Psoas muscle (tissue), 8 donors: ENCODE data around the gene RBBP8NL. TPM values are rescaled to one million over a fixed set of nuclear protein-coding genes. Genes with fewer than 3 reads are reported as not detected.

Experiments
- ATAC-seq, 4 donors: fragments of 200-7000 bp; cut with Tn5 transposase; one replicate each; pipeline ENCODE4 v1.9.1; 2020; ENCODE audit warnings: moderate library complexity in 3 of 4, mild to moderate bottlenecking in 2 of 4
- DNase-seq, 2 donors: peaks; one replicate each; pipeline ENCODE4 v3.0.0-alpha.2; 2020
- H3K27ac ChIP-seq: fragments of 200-600 bp; one replicate; pipeline ENCODE4 v1.8.0; 2022
- H3K27me3 ChIP-seq, 3 donors: fragments of 200-600 bp in 1 of 3; one replicate each; pipeline versions ENCODE4 v1.6.1 to v1.8.0; 2013 to 2022; ENCODE audit warnings: low read length in 2 of 3, mild to moderate bottlenecking in 2 of 3, moderate library complexity in 1 of 3; ENCODE audit not compliant: insufficient read depth in 3 of 3
- H3K36me3 ChIP-seq, 2 donors: fragments of 200-600 bp in 1 of 2; one replicate each; pipeline versions ENCODE4 v1.6.1 to v1.8.0; 2013 to 2022; ENCODE audit warnings: low read depth in 1 of 2, mild to moderate bottlenecking in 1 of 2, moderate library complexity in 1 of 2; ENCODE audit not compliant: insufficient read depth in 1 of 2
- H3K4me1 ChIP-seq: fragments of 200-600 bp; one replicate; pipeline ENCODE4 v1.8.0; 2022
- H3K4me3 ChIP-seq: fragments of 200-600 bp; one replicate; pipeline ENCODE4 v1.8.0; 2022; ENCODE audit warnings: mild to moderate bottlenecking
- H3K9me3 ChIP-seq: fragments of 200-600 bp; one replicate; pipeline ENCODE4 v1.8.0; 2022
- WGBS, 3 donors: extraction: QIAGEN DNeasy Blood & Tissue Kit; methylation state at CpG; one replicate each; pipeline versions ENCODE4 v1.1.6 to v1.1.7; 2013; 5-methylcytosine and 5-hydroxymethylcytosine counted together
- intact Hi-C, 2 donors: fragments of 100-400 bp; cut with DNase I; formaldehyde crosslinking; loops; one replicate each; pipeline versions ENCODE4 v1.11.0 to v1.14.2; 2022
- polyA plus RNA-seq, 3 donors: library from polyadenylated mRNA; stranded (reverse); fragments of 200-250 nt; gene quantifications; one replicate each; pipeline ENCODE4 v1.2.3, GENCODE V29; 2013
- total RNA-seq, 4 donors: library from RNA; stranded (reverse); fragmentation: NEBNext Ultra II Directional in 2 of 4; extraction: Animal tissue kit (Norgen Biotek cat#: 25700) in 2 of 4; gene quantifications; one replicate each; pipeline versions ENCODE4 v1.2.1 to v1.2.4, GENCODE V29; 2021 to 2023
- TF ChIP-seq, protein P1 (sequence below): fragments of 200-600 bp; IDR thresholded peaks from one replicate; pipeline ENCODE4 v1.8.0; 2022; ENCODE audit warnings: antibody characterized with exemption
- donor health status: healthy with polysubstance abuse.
- donor health status: DM: no; HTN: no; CAD: no; lungs with moderate emphysema.
- donor health status: Bipolar disorder and iron deficiency.
- donor health status: healthy.
- donor health status: DM: yes; HTN: yes; CAD: no.
- donor health status: DM: no; HTN: no; CAD: no.
- donor health status: DM: no; HTN: no; CAD: no.
- donor health status: DM: yes; HTN: yes; CAD: no.

RBBP8NL gene
- total and polyA plus RNA-seq, 7 donors = 0.03 to 0.08 TPM; not detected in 5

DNA sequence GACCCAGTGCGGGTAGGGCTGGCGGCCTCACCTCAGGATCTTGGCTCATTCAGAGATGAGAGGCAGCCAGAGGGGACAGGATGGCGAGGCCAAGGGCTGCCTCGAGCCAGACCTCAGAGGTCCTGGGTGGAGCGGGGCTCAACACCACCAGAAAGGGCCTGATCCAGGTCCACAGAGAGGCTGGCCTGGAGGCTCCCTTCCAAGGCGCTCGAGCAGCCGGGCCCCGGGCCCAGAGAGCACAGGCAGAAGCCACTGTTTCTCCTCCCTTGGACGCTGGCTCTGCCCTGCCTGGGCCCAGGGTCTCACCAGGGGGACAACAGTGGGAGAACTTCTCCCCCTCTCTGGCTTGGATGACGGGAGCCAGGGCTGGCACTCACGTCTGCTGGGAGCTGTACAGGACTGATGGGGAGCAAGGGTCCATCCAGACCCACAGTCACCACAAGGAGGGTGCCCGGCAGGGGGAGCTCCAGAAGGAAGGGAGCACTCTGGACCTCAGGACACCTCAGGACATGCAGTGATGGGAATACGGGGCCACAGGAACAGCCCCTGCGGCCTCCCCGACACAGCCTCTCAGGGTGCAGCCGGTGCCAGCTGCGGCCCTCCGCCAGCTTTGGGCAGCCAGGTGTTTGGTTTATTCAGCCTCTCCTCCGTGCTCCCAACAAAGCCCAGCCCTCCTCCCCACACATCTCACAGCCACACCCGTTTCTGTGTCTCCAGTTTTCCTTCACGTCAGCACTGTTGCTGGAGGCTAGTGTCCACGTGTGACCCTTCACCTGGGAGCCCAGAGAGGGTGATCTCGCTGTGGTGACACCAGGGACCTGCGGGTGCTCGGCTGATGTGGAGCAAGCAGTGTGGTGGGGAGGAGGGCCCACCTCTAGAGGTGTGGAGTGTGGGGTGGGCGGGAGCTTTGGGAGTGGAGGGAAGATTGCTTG, 31.8 kb downstream of the RBBP8NL start:
- no peak overlapping the region for H3K27ac ChIP-seq
- intact Hi-C loops = no loop called here
- ATAC-seq (no peak), DNase-seq (no peak)
- no peak overlapping the region for H3K4me3 ChIP-seq
- no peaks in the 10 kb centered on the region for H3K4me1 ChIP-seq
- WGBS, 3 donors = 86 to 90% (median 90%) methylated on average over 23 to 27 of the region's 27 CpGs
- TF ChIP-seq, protein P1, sequence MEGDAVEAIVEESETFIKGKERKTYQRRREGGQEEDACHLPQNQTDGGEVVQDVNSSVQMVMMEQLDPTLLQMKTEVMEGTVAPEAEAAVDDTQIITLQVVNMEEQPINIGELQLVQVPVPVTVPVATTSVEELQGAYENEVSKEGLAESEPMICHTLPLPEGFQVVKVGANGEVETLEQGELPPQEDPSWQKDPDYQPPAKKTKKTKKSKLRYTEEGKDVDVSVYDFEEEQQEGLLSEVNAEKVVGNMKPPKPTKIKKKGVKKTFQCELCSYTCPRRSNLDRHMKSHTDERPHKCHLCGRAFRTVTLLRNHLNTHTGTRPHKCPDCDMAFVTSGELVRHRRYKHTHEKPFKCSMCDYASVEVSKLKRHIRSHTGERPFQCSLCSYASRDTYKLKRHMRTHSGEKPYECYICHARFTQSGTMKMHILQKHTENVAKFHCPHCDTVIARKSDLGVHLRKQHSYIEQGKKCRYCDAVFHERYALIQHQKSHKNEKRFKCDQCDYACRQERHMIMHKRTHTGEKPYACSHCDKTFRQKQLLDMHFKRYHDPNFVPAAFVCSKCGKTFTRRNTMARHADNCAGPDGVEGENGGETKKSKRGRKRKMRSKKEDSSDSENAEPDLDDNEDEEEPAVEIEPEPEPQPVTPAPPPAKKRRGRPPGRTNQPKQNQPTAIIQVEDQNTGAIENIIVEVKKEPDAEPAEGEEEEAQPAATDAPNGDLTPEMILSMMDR = no peak
- no peaks in the 10 kb centered on the region for H3K9me3 ChIP-seq
- no peaks in the 10 kb centered on the region for H3K27me3 ChIP-seq
- H3K36me3 ChIP-seq = peaks cover 0 to 40% of the 10 kb centered on the region in 2 donors

DNA sequence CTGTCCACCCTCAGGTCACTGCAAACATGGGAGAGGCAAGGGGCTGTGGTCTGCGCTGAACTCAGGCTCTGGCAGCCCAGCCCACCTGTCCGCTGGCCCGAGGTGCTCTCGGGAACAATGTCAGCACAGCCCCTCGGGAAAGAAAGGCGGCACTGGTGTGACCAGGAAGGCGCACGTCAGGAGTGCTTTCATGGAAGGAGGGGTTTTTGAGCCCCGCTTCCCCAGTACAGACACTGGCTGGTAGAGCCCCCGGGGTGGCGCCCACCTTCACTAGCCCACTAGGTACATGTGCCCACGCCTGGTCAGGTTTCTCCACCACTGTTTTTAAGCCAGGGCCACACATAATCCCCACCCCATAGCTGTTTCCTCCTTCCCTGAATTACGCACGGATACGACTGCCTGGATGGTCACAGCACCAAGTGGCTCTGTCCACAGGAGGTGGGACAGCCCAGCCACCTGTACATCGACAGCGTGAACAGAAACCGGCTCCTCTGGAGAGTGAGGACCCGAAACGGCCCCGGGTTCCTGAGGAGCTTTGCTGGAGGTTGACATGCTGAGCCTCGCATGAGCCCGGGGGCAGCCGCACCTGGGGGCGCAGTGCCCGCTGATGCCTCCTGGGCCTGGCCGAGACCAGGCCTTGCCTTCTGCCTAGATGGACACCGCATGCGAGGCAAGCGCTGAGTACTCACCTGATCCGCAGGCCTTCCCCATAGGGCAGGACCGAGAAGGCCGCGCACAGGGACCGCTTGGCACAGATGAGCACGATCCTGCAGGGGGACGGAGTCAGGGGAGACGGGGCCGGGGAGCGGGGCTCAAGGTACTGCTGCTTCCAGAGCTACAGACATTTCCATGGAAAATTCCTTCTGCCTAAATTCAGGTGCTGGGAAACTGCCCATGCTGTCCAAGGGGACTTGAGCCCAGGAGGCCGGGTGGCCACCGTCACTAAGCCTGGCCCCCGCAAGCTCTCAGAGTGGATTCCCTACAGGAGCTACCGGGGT, 32.8 kb downstream of the RBBP8NL start:
- no peak overlapping the region for H3K4me3 ChIP-seq
- no peak for DNase-seq
- intact Hi-C loops = no loop called here
- H3K27me3 ChIP-seq = no peaks in the 10 kb centered on the region
- no peak overlapping the region for H3K27ac ChIP-seq
- H3K36me3 ChIP-seq = peaks cover 0 to 50% of the 10 kb centered on the region in 2 donors
- no peaks in the 10 kb centered on the region for H3K4me1 ChIP-seq
- ATAC-seq = no peak
- 92 to 95% (median 93%) methylated on average over 44 of the region's 44 CpGs for WGBS, 3 donors
- TF ChIP-seq, protein P1 = no peak
- H3K9me3 ChIP-seq = no peaks in the 10 kb centered on the region

DNA sequence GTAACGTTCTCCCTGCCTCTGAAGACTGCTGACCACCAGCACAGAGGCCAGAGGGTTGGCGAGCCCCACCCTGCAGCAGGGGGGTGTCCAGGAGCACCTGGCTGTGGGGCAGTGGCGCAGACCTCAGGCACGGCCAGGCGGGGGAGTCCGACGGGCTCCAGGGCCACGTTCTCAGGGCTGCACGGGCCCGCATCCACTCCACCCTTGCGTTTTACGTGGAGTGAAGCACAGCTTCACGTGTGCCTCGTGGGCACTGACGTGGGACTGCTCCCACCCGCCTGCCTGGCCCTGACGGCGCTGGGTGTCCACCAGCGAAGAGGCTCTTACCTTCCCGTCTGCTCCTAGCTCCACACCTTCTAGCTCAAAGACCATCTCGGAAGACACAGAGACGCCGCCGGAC, 33.5 kb downstream of the RBBP8NL start:
- peaks cover 0 to 57% of the 10 kb centered on the region in 2 donors for H3K36me3 ChIP-seq

DNA sequence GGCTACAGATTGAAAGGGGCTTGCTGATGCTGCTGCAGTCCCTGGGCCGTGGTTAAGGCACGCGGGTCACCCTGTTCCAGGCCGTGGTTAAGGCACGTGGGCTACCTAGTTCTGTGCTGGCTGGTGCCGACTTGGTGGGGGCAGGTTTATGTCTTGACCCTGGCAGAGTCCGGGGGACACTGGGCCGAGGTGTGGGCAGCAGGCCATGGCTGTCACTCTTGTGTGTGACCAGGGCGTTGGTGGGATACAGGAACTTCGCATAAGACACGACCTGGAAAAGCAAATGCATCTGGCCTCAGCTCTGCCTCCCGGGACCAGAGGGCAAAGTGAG, 34.0 kb downstream of the RBBP8NL start:
- no peak for DNase-seq
- no peaks in the 10 kb centered on the region for H3K9me3 ChIP-seq
- 83 to 88% (median 84%) methylated on average over 12 of the region's 12 CpGs for WGBS, 3 donors
- TF ChIP-seq, protein P1 = no peak
- H3K27ac ChIP-seq = no peak overlapping the region
- no peak overlapping the region for H3K4me3 ChIP-seq
- peaks cover 0 to 62% of the 10 kb centered on the region in 2 donors for H3K36me3 ChIP-seq
- peaks cover under 1% of the 10 kb centered on the region for H3K4me1 ChIP-seq
- intact Hi-C loops = no loop called here
- H3K27me3 ChIP-seq = no peaks in the 10 kb centered on the region
- ATAC-seq = no peak

More for the DNA sequence above, 33.5 kb downstream of the RBBP8NL start:
- ATAC-seq (no peak), DNase-seq (no peak)
- Histone ChIP-seq H3K27ac (no peak overlapping the region), H3K9me3 (no peaks in the 10 kb centered on the region), H3K4me3 (no peak overlapping the region), H3K4me1 (no peaks in the 10 kb centered on the region), H3K27me3 (no peaks in the 10 kb centered on the region)
- TF ChIP-seq, protein P1 = no peak
- intact Hi-C loops = no loop called here
- WGBS, 3 donors = 90 to 92% (median 91%) methylated on average over 24 of the region's 24 CpGs
